SU-DHL-6 (cell line): ENCODE measurements around the gene STK31.
A peak's percentile ranks its signal among the peaks of the same experiment; 100 is the strongest.
"Not testable (repeated sequence)": the region's sequence is repeated elsewhere in the genome, so short reads cannot be mapped to it uniquely, and the experiment has no call there.

ENCODE experiments used
- H2AFZ ChIP-seq: fragments of 200-600 bp; sonication (generic); 2 replicates; pipeline ENCODE4 v1.6.1; 2014; ENCODE audit warnings: low read depth, mild to moderate bottlenecking, moderate library complexity, mixed read lengths, antibody characterized with exemption, low read length; ENCODE audit not compliant: severe bottlenecking
- H3F3A ChIP-seq: fragments of 200-600 bp; shearing (Covaris generic); 2 replicates; pipeline ENCODE4 v1.6.0; 2016; ENCODE audit warnings: antibody characterized with exemption, mild to moderate bottlenecking; ENCODE audit not compliant: insufficient read depth
- H3K27ac ChIP-seq: fragments of 200-600 bp; sonication (generic); 2 replicates; pipeline ENCODE4 v1.5.1; 2016; ENCODE audit warnings: low read depth, mild to moderate bottlenecking, low read length, moderate library complexity, mixed read lengths
- H3K27me3 ChIP-seq: fragments of 200-600 bp; sonication (generic), shearing (Covaris generic); 2 replicates; pipeline ENCODE4 v1.6.0; 2014; ENCODE audit warnings: mild to moderate bottlenecking, low read length
- H3K36me3 ChIP-seq: fragments of 200-600 bp; sonication (generic); 2 replicates; pipeline ENCODE4 v1.6.1; 2014; ENCODE audit warnings: mild to moderate bottlenecking, low read length, mixed read lengths
- H3K4me2 ChIP-seq: fragments of 300-600, 200-600 bp; shearing (Covaris generic), sonication (generic); 2 replicates; pipeline ENCODE4 v1.6.0; 2014; ENCODE audit warnings: low read length, low read depth, mild to moderate bottlenecking; ENCODE audit not compliant: poor library complexity, severe bottlenecking
- H3K4me3 ChIP-seq: fragments of 200-600 bp; sonication (generic); 2 replicates; pipeline ENCODE4 v1.5.1; 2014; ENCODE audit warnings: antibody characterized with exemption, low read length, mild to moderate bottlenecking, mixed read lengths; ENCODE audit not compliant: insufficient read depth, poor library complexity, severe bottlenecking
- H3K79me2 ChIP-seq: fragments of 200-600 bp; sonication (generic); 2 replicates; pipeline ENCODE4 v1.6.1; 2014; ENCODE audit warnings: mild to moderate bottlenecking, low read length, moderate library complexity; ENCODE audit not compliant: insufficient read depth
- H3K9ac ChIP-seq: fragments of 200-600 bp; sonication (generic); 2 replicates; pipeline ENCODE4 v1.7.0; 2014; ENCODE audit warnings: mild to moderate bottlenecking, low read length
- H3K9me2 ChIP-seq: fragments of 200-600 bp; sonication (generic); replicated peaks from 2 replicates; pipeline ENCODE4 v1.6.1; 2014; ENCODE audit warnings: low read length; ENCODE audit not compliant: insufficient read depth
- H3K9me3 ChIP-seq: fragments of 200-600 bp; sonication (generic); 2 replicates; pipeline ENCODE4 v1.6.1; 2014; ENCODE audit warnings: low read length, mixed read lengths; ENCODE audit not compliant: insufficient read depth
- H4K20me1 ChIP-seq: fragments of 200-600 bp; sonication (generic); 2 replicates; pipeline ENCODE4 v1.6.1; 2014; ENCODE audit warnings: low read depth, mild to moderate bottlenecking, antibody characterized with exemption, low read length, moderate library complexity, mixed read lengths
- CTCF ChIP-seq: fragments of 200-600 bp; sonication (generic); IDR thresholded peaks from one replicate; pipeline ENCODE4 v1.5.1; 2017; ENCODE audit warnings: antibody characterized with exemption, mild to moderate bottlenecking, low read length, moderate library complexity; ENCODE audit not compliant: insufficient read depth, poor library complexity, severe bottlenecking
- EZH2phosphoT487 ChIP-seq: fragments of 200-600 bp; sonication (generic), shearing (Covaris generic); conservative IDR thresholded peaks from 2 replicates; pipeline ENCODE4 v1.6.1; 2018; ENCODE audit warnings: mild to moderate bottlenecking, antibody characterized with exemption, low read length, moderate library complexity, mixed read lengths

STK31 gene

GRCh38 chr7:23680414-23681405 lies 29.3 kb upstream of the STK31 start:
- Histone ChIP-seq H3K9me3 (no peaks in the 10 kb centered on the region), H2AFZ (peak overlapping the region; percentile 84), H3K36me3 (no peaks in the 10 kb centered on the region), H3K9ac (peak overlapping the region; percentile 61), H3K4me2 (peak overlapping the region; percentile 61), H3K4me3 (peak overlapping the region; percentile 63), H4K20me1 (no peaks in the 10 kb centered on the region), H3K9me2 (no peaks in the 10 kb centered on the region), H3K79me2 (no peaks in the 10 kb centered on the region), H3K27me3 (no peaks in the 10 kb centered on the region), H3F3A (no peaks in the 10 kb centered on the region), H3K27ac (no peak overlapping the region)
- TF ChIP-seq CTCF (no peak), EZH2phosphoT487 (no peak)

GRCh38 chr7:23684041-23684440 lies 26.0 kb upstream of the STK31 start:
- not testable (repeated sequence) for H4K20me1 ChIP-seq, H3K9me2 ChIP-seq, H3K79me2 ChIP-seq

GRCh38 chr7:23685731-23686130 lies 24.3 kb upstream of the STK31 start:
- H3K27ac ChIP-seq = no peak overlapping the region
- H3K79me2 ChIP-seq = no peaks in the 10 kb centered on the region
- H3F3A ChIP-seq = no peaks in the 10 kb centered on the region
- no peak overlapping the region for H3K4me2 ChIP-seq
- H3K4me3 ChIP-seq = no peak overlapping the region
- H3K9me3 ChIP-seq = no peaks in the 10 kb centered on the region
- no peak for TF ChIP-seq CTCF
- no peak for TF ChIP-seq EZH2phosphoT487
- H3K9me2 ChIP-seq = no peaks in the 10 kb centered on the region
- no peak overlapping the region for H3K9ac ChIP-seq
- no peak overlapping the region for H2AFZ ChIP-seq
- no peaks in the 10 kb centered on the region for H4K20me1 ChIP-seq
- no peaks in the 10 kb centered on the region for H3K36me3 ChIP-seq
- no peaks in the 10 kb centered on the region for H3K27me3 ChIP-seq

More at GRCh38 chr7:23684041-23684440, 26.0 kb upstream of the STK31 start:
- not testable (repeated sequence) for H3K4me2 ChIP-seq, H3K27me3 ChIP-seq, H3K36me3 ChIP-seq, H3K4me3 ChIP-seq, H3K27ac ChIP-seq, H3K9me3 ChIP-seq, H3K9ac ChIP-seq, H2AFZ ChIP-seq, H3F3A ChIP-seq

- Histone ChIP-seq H3K9ac (no peak overlapping the region), H3K27ac (no peak overlapping the region), H3K9me3 (no peaks in the 10 kb centered on the region), H3F3A (no peaks in the 10 kb centered on the region), H4K20me1 (no peaks in the 10 kb centered on the region), H2AFZ (no peak overlapping the region), H3K9me2 (no peaks in the 10 kb centered on the region), H3K79me2 (no peaks in the 10 kb centered on the region), H3K36me3 (no peaks in the 10 kb centered on the region), H3K27me3 (no peaks in the 10 kb centered on the region), H3K4me2 (no peak overlapping the region), H3K4me3 (no peak overlapping the region)
- no peak for TF ChIP-seq CTCF
- no peak for TF ChIP-seq EZH2phosphoT487
Observed at GRCh38 chr7:23687011-23687410, 23.0 kb upstream of the STK31 start.
